Left colon (tissue), 2 donors: Measurements from ENCODE around the gene SLC2A4. TPM values are rescaled to one million over a fixed set of nuclear protein-coding genes. Genes with fewer than 3 reads are reported as not detected.
A peak's percentile ranks its signal among the peaks of the same experiment; 100 is the strongest.
"Not testable (repeated sequence)": the region's sequence is repeated elsewhere in the genome, so short reads cannot be mapped to it uniquely, and the experiment has no call there.

Source experiments
- ATAC-seq: fragments of 200-7000 bp; cut with Tn5 transposase; one replicate; pipeline ENCODE4 v1.9.1; 2020; ENCODE audit warnings: mild to moderate bottlenecking, moderate library complexity
- DNase-seq, 2 donors: peaks; one replicate each; pipeline ENCODE4 v3.0.0-alpha.2; 2020
- intact Hi-C, 2 donors: fragments of 100-400 bp; cut with DNase I in 1 of 2; cut with micrococcal nuclease in 1 of 2; formaldehyde crosslinking; loops; one replicate each; pipeline versions ENCODE4 v1.11.2 to v1.14.0; 2022; cut with DNase I, micrococcal nuclease
- total RNA-seq, 2 donors: library from RNA; stranded (reverse); fragmentation: NEBNext Ultra II Directional; extraction: Animal tissue kit (Norgen Biotek cat#: 25700); gene quantifications; one replicate each; pipeline ENCODE4 v1.2.1, GENCODE V29; 2021
- donor health status: DM: no; HTN: no; CAD: no.
- donor health status: DM: yes; HTN: yes; CAD: no.

The SLC2A4 gene
- total RNA-seq, 2 donors from 2014 or later: 1.4 to 9.7 TPM

DNA sequence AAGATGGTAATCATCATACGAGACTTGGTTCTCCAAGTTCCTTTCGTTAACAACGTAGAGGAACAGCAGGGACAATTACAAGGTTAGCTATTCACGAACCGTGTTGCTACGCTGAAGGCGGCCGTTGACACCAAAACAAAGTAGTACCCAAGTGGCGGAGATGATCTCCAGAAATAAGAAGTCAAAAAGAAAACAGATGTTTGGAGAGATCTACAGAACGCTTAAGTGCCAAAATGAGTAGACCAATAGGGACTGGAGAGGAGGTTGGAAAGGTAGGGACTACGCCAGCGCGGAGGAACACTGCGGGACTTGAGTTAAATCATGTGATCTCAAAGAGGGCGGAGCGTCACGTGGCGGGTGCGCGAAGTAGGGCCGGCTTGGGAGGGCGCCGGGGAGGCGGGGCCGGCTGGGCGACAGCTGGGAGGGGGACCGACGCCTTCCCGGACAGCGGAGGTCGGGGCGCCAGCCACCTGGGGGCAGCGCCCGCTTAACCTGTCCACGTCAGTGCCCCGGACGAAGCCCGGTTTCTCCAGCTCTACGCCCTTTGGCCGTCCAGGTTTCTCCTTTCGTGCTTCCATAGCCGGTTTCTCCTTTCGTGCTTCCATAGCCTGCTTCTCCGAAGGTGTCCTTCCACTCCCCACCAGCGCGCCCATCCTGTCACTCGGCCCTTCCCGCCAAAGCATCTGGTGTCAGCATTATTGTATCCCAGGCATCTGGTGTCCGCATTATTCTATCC, 38.6 kb upstream of the SLC2A4 start:
- intact Hi-C loops: no loop called here
- DNase-seq (peak; percentile 96 to 99), ATAC-seq (peak; percentile 59)

DNA sequence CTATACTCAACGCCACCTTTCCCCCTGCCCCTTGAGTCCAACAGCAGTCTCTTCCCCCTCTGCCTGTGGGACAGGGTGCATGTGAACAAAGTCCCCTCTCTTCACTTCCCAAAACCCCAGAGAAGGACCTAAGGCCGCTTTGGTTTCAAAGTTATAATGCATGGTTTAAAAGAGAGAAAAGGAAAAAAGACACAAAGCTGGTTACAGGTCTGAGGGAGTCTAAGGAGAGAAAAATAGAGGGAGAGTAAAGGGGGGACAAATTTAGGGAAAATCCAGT, 38.1 kb upstream of the SLC2A4 start:
- intact Hi-C loops: no loop called here
- no peak for DNase-seq
- ATAC-seq: no peak

DNA sequence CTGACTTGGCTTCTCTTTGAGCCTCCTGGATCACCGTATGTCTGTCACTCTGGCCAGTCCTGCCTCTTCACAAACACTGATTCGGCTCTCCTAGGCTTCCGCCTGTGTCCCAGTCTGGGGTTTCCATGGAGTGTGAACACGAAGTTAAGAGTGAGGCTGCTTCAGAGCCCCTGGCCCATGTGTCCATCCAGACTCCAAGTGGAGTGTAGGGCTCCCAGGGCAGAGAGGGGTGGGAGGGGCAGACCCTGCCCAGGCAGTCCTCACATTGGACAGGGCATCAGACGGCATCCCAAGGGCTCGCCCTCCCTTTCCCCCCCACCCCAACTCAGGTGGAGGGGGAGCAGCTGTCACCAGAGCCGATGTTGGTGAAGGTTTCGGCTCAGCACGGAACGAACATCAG, 37.7 kb upstream of the SLC2A4 start:
- intact Hi-C loops, DNase-seq, ATAC-seq: not testable (repeated sequence)

DNA sequence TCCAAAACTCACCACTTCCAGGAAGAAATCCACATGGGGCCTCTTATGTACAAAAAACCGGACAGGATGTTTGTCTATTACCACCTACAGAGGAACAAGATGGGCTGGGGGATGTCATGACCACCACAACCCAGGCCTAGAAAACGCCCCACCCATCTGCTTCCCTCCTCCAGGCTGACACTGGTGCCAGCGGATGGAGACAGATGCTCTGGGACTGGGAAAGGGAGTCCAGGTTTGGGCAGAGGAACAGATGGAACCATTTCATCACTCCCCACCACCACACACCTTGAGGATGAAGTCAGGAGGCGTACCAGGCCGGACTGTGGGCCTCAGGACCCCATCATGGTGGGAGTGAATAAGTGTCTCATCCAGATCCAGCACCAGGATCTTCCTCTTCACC, 34.7 kb upstream of the SLC2A4 start:
- intact Hi-C loops: no loop called here
- DNase-seq: no peak
- no peak for ATAC-seq

DNA sequence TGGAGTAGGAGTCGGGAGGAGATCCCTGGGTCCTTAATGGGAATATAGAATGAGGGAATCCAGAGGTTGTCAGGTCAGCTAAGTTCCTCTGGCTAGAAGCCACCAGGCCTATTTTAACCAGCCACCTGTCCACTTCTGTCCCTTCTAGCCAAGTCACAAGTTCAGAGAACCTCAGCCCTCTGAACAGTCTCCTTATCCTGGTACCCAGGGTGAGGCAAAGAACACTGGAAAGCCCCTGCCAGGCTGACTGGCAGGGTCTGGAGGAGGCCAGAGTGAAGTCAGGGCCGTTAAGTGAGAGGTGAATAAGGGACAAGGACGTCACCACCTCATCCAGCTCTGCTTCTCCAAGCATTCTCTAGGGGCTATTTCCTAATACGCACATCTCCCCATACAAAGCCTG, 32.7 kb upstream of the SLC2A4 start:
- DNase-seq: no peak
- ATAC-seq: no peak
- intact Hi-C loops: no loop called here

DNA sequence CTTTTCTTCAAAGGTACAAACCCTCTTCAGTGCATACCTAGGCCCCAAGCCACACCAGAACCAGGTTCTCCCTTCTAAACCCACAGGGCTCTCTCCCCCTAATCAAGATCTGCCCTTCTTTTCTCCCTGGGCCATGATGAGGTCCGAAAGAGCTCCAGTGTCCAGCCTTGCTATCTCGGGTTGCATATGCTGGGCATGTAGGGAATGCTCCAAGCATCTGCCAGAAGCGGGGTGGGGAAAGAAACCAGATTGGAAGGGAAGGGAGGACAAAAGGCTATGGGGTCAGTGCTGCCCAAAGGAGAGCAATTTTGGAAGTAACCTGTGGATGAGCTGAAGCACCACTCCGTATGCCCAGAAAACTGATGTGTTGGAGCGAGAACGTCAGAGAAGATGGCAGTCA, 32.3 kb upstream of the SLC2A4 start:
- no peak for ATAC-seq
- DNase-seq: no peak

DNA sequence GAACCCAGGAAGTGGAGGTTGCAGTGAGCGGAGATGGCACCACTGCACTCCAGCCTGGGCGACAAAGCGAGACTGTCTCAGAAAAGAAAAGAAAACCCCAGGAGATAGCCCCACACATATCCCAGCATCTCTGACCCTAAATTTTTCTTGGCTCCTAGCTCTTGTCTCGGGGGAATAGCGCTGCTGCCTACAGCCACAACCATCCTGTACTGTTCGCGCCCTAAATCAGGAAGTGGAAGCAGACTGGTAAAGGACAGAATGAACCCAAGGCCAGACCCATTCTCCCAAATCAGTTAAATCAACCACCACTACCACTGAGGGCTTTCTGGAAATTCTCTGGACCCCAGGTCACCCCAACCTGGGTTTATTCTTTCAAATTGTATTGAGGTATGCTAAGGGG, 31.7 kb upstream of the SLC2A4 start:
- DNase-seq: no peak
- intact Hi-C loops: no loop called here
- no peak for ATAC-seq

More for the DNA sequence above, 32.3 kb upstream of the SLC2A4 start:
- intact Hi-C loops: no loop called here

DNA sequence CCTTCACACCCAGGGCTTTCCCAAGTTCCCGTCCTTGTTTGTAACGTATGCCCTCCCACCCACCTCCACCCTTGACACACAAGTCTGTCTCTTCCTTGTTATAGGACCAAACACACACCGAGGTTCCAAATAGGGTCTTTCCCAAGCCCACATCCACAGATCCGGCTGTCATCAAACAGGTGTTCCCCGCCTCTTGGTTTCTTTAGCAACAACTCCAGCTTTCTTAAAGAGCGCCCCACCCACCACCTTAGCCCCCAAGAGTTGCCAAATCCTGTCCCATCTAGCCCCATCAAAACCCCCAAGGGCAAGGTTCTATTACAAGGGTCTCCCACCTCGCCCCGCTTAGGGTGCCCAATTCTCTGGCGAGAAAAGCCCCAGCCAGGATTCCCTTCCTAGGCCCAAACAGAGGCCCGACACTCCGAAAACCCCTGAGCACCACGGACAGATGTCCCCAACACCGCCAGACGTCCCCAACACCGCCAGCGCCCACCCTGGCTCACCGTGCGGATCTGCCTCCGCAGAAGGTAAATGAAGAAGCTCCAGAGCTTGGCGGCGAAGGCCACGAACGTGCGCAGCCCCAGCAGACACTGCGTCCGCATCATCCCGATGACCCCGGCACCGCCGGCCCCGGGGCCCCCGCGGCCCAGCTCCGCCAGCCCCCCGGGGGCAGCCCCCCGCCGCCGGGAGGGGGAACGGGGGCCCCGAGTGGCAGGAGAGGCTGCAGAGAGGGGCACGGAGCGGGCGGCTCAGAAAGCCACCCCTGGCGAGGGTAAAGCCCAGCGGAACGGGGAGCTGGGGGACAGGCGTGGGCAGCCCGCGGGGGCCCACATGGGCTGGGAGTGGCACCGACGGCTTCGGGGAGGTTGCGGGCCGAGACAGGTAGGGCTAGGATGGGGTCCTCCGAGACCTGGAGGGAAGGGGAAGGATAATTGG, 30.6 kb upstream of the SLC2A4 start:
- DNase-seq: peak in 1 of 2 donors; percentile 30
- intact Hi-C loops: no loop called here
- ATAC-seq: no peak

DNA sequence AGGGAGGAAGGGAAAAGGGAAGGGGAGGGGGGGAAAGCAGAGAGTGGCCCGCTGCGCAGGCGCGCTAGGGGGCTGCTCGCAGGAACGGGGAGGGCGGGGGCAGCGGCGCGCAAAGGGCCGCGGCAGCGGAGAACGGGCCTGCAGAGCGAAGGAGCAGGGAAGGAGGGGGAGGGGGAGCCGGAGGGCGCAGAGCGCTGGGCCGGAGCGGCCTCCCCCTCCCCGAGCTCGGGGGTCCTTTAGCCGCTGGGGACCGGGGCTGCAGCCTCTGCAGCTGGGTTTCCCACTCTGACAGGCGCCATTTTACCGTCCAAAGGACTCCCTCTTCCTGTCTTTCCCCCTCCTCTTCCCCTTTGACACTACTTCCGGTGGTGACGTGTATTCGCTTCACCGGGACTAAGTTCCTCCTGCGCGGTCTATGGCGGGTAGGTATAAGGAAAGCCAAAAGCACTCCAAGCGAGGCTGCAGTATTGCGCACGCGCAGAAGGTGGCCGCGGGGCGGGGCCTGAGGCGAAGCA, 29.8 kb upstream of the SLC2A4 start, which contains the start of gene CTDNEP1:
Gene CTDNEP1 (minus strand): TSS at position 74 of the 515 bp plus-strand sequence. CDS start 438 bp downstream, outside the sequence.
- intact Hi-C loops: no loop called here
- ATAC-seq: peak; percentile 76
- peak; percentile 97 to 99 for DNase-seq

DNA sequence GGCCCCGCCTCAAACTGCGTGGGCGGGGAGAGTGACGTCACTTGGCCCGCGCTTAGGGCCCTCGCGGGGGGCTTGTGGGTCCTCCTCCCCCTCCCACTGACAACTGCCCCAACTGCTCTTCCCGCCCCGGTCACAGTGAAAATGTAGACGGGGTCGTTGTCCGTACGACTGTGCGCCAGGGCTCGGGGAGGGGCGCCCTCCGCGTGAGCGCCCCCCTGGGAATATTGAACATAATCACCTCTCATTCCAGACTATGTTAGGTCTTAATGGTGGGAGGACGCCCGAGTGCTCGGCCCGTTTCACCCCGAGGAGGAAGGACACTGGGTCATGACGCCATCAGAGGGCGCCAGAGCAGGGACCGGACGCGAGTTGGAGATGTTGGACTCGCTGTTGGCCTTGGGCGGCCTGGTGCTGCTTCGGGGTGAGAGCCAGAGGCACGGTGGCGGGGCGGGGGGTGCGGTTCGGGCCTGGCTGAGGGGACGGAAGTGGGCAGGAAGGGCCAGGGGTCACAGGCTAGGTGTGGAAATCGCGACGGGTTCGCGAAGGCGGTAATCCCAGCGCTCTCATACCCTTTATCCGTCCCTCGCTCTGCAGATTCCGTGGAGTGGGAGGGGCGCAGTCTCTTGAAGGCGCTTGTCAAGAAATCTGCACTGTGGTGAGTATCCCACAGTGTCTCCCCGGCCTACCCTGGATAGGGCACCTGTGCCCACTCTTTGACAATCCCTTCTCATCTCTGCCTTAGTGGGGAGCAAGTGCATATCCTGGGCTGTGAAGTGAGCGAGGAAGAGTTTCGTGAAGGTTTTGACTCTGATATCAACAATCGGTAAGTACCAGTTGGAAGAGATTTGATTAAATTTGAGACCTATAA, 29.1 kb upstream of the SLC2A4 start, which contains the start of gene ELP5:
Gene ELP5 (plus strand): TSS at position 40 of the 868 bp plus-strand sequence. CDS start 336 bp downstream, at position 376.
- DNase-seq: peak; percentile 96 to 97
- peak; percentile 65 for ATAC-seq
- intact Hi-C loops: no loop called here

DNA sequence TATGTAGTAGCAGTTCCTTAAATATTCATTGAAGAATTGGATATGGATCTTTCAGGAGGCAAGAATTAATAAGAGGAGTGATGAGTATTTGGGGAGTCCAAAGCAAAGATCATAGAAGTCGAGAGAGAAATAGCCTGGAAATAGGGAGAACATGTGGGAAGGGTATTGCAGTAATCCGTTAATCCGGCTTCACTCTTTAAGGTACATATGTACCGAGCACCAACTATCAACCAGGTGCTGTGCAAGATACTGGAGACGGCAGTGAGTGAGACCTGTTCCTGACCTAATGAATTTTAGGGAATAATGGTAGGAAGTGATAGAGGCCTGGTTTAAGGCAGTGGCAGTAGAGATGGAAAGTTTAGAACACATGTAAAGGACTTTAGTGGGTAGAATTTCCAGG, 28.4 kb upstream of the SLC2A4 start:
- DNase-seq (no peak), ATAC-seq (no peak)
- intact Hi-C loops: no loop called here

DNA sequence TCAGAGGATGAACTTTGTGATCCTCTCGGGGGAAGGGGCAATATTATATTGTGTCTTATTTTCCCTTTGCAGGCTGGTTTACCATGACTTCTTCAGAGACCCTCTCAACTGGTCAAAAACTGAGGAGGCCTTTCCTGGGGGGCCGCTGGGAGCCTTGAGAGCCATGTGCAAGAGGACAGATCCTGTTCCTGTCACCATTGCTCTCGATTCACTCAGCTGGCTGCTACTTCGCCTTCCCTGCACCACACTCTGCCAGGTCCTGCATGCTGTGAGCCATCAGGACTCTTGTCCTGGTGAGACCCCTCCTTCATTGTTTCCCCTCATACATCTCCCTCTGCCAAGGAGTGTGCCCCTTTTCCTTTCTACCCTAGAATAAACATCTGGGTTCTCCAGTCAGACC, 27.0 kb upstream of the SLC2A4 start:
- intact Hi-C loops: no loop called here
- DNase-seq (no peak), ATAC-seq (no peak)

DNA sequence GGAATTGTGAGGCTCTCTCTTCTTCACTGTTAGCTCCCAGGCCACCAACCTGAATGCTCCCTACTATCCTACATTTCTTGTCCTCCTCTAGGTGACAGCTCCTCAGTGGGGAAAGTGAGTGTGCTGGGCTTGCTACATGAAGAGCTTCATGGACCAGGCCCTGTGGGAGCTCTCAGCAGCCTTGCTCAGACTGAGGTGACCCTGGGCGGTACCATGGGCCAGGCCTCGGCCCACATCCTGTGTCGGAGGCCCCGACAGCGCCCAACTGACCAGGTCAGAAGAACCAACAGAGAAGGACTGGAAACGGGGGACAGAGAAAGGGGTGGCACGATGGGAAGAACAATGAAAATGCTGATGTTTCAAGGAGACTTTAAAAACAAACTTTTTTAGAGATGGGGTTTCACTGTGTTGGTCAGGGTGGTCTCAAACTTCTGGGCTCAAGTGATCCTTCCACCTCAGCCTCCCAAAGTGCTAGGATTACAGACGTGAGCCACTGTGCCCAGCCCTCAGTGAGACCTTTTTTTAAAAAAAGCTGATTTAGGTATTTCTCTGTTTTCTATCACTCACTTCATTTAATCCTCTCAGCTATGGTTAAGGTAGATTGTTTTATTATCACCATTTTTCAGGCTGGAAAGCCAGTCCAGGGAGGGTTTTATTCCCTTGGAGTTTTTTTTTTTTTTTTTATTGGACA, 24.6 kb upstream of the SLC2A4 start:
- DNase-seq: peak in 1 of 2 donors; percentile 35
- ATAC-seq: no peak
- intact Hi-C loops: no loop called here

DNA sequence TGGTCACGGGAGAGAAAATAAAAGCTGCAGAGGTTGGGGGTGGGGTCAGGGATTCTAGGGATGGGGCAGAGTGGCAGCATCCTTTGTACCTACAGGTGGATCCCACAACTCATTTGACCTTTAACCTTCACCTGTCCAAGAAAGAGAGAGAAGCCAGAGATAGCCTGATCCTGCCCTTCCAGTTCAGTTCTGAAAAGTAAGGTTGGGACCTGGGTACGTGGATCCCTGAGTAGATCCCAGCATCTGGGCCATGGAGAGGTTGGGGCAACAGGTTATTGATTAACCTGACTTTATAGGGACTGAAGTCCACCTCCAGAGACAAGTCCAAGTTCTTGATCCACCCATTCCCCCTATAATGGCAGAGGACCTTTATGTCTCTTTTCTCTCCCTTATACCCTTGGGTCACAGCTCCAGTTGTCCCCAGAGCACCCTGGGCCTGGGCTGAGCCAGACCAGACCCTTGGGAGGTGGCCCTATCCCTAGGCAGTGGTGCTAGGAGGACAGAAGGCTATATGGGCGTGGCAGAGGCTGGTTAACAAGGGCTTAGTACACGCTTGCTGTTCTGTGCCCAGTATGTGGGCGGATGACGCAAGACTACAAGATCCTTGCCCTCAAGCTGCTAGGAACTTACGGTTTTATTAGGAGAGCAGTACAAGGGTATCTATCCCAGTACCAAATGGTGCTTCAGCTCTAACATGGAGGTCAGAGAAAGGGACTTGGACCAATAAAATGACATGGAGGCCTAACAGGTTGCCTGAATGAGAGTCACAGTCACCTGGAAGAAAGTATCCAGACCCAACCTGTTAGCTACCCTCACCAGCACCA, 22.6 kb upstream of the SLC2A4 start:
- intact Hi-C loops: no loop called here
- peak; percentile 77 to 92 for DNase-seq
- peak; percentile 37 for ATAC-seq

DNA sequence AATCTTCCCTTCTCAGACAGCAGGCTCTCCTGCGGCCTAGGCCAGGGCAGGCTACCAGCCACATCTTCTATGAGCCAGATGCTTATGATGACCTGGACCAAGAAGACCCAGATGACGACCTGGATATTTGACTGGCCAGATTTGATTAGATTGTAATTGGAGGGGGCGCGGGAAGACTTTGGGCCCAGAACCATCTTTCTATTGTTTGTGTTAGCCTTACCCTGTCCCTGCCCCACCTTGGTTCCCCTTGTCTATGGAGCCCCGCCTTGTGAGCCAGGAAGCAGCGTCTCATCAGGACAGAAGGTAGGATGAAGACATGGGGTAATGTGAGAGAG, 22.0 kb upstream of the SLC2A4 start:
- no peak for ATAC-seq
- intact Hi-C loops: no loop called here
- no peak for DNase-seq

DNA sequence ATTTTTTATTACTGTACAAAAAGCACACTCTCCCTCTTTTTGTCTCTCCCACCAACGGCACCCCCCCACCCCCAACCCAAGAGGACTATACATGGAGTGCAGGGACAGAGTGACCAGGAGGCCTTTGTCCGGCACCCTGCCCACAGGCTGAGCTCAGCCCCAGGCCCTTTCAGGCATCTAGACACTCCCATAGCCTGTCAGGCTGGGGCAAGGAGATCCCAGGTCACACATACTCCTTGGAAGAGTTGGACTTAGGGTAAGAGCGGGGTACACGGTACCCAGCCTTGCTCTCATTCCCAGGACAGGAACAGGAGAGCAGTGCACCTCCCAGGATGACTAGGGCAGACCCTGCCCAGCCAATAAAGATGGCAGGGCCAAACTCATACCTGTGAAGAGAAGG, 21.4 kb upstream of the SLC2A4 start:
- DNase-seq (no peak), ATAC-seq (no peak)
- intact Hi-C loops: no loop called here

DNA sequence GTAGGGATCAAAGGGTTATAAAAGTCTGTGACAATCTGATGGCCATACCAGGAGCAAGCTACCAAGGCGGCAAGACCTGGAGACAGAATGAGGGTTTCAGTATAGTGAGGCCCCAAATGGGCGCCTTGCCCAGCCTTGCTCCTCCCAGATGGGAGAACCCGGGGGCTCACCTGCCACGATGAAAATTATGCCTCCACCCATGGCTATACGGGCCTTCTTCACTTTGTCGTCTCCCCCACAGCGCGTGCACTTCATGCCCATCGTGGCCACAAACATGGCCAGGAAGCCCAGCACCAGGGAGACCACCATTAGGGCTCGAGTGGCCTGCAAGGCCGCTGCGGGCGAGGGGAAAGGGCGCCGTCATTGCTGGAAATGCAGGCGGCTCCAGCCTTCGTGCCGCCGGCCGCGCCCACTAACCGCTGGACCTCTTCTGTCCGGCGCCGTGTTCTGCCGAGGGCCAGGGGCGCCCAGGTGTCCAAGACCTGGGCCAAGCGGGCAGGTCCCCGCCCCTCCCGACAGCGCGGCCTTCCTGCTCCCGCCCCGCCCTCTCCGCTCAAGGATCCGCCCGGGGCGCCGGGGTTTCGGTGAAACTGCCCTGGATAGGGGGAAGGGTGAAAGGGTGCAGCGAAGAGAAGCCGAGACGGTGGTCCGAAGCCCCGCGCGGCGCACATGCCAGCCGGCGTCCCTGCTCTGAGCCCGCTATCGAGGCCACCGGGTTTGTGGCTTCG, 20.7 kb upstream of the SLC2A4 start:
- ATAC-seq (peak; percentile 25), DNase-seq (peak; percentile 78 to 84)
- intact Hi-C loops: no loop called here
